NCI-H1436 (cell line): ENCODE results near the gene CST9.

Experiments used
- DNase-seq: peaks from one replicate; lab custom pipeline; 2025; lab: John Stamatoyannopoulos, UW

CST9 gene, protein sequence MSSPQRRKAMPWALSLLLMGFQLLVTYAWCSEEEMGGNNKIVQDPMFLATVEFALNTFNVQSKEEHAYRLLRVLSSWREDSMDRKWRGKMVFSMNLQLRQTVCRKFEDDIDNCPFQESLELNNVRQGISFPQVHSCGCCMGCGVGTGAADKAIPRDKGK

DNA sequence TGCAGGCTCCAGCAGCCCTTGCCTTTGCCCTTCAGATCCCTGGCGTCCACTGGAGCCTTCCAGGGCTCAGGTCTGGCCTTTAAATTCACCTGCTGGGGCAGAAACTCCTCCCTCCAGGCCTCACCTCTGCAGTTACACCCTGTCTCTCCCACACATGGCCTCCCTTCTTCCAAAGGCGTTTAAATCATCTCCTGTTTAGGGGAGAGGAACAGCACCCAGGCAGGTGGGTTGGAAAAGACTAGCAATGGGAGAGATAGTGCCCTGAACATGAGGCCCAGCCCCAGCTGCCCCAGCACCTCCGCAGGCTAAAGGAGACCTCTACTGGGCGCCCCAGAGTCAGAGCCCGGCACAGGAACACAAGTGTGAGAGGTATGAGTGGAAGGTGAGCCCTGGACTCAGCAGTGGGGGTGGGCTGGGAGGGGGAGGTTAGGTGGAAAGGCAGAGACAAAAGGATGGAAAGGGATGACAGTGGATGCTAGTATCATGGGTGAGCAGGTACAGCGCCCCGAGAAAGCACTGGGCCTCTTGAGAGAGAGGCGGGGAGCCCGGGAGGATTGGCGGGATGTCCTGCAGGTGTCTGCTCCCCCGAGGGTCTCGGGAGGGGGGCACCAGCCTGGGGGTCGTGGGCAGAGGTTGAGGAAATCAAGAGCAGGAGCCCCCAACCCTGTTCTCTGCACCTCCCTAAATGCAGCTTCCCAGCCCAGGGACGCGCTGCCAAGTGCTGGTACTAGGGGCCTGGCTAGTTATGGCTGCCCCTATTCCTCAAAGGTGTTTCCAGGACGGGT lies at the start of gene CST9:
Gene CST9, minus strand, starts transcription at position 51 of the 785 bp plus-strand sequence. CDS start 53 bp downstream, outside the sequence.
- DNase-seq = no peak

DNA sequence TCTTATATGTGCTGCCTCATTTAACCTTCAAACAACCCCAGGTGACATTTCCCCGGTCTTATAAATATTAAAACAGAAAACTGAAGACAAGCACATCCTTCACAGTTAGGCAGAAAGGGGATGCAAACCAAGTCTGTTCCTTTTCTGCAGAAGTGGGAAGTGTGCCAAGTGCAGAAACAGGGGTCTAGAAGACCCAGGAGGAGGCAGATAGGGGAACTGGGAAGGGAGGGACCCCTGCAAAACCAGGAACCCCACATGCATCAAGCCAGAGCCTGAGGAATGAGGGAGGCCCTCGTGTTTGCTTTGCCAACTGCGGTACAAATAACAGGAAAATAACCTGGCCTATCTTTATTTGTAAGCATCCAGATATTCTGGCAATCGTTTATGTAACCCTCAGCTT lies 49.0 kb upstream of the CST9 start:
- DNase-seq = no peak

DNA sequence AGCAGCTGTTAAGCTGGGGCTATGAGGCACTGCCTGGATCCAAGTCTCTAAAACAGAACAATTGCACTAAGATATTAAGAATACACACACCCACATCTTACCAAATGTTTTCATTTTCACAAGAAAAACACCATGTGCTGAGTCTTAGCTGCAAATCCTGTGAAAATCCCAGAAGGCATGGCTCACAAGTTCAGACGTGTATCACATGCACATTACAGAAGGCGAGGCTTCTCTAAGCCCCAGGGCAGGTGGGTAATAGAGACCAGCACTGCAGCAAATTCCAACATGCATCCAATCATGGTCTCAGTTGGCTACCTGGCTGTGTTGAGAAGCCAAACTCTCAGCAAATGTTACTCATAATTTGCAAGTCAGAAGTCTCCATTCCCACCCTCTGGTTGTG lies 48.3 kb upstream of the CST9 start:
- DNase-seq = no peak

DNA sequence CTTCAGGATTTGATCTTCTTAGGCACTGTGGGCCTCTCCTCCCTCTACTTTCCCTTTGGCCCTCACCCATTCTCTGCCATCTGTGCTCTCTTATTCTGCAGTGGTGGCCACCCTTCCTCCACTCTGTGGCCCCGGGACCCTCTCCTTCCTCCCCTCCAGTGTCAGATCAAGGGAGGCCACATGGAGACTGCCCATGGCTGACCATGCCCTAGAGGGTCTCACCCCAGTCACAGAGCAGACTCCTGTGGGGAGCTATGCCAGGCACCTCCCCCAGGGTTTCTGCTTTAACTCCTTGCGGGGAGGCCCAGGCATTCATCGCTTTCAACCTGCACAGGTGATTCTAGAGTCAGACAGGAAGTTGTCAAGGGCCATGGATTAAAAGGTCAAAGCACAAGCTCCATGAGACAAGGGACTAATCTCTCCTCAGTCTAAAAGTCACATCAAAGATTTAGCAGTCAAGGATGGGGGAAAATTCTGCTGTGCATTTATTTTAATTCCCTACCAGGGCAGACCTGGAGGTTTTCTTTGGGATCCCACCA lies 47.8 kb upstream of the CST9 start:
- no peak for DNase-seq

DNA sequence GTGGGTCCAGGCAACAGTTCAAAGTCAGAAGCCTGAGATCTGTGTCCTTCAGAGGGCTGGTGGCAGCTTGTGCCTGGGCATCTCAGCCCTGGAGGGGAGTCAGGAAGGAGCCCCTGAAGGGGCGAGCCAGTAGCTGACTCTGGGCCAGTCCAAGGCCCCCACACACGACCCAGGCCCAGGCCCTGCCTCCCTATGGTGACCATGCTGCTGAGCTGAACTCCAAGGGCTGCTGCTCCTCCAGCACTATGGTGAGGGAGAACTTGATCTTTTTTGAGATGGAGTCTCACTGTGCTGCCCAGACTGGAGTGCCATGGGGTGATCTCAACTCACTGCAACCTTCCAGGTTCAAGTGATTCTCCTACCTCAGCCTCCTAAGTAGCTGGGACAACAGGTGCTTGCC lies 47.2 kb upstream of the CST9 start:
- DNase-seq = no peak

DNA sequence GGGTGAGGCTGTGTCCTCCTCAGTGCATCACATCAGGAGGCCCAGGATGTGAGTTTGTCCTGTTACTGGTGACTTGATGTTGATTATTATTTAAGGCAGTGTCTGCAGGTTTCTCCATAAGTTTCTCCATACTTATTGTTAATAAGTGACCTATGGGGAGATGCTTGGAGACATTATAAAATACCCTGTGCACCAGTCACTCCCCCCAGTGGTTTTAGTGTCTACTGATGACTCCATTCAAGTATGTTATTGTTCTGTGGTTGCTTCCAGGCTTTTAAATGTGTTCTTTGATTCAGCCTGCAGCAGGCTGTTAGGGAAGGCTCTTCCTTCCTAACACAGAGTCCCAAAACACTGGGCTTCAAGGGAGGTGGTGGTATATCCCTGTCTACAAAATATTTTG lies 46.7 kb upstream of the CST9 start:
- no peak for DNase-seq

DNA sequence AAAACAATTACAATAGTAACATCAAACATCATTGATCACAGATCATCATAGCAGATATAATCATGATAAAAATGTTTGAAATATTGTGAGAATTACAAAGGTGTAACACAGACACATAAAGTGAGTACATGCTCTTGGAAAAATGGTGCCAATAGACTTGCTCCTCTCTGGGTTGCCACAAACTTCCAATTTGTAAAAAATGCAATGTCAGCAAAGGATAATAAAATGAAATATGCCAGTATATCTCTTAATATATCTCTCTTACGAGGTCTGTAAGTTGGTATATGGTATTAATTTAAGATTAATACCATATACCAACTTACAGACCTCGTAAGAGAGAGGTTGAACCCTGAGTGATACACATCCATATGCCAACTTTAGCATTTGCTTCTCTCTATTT lies 45.4 kb upstream of the CST9 start:
- DNase-seq = no peak

DNA sequence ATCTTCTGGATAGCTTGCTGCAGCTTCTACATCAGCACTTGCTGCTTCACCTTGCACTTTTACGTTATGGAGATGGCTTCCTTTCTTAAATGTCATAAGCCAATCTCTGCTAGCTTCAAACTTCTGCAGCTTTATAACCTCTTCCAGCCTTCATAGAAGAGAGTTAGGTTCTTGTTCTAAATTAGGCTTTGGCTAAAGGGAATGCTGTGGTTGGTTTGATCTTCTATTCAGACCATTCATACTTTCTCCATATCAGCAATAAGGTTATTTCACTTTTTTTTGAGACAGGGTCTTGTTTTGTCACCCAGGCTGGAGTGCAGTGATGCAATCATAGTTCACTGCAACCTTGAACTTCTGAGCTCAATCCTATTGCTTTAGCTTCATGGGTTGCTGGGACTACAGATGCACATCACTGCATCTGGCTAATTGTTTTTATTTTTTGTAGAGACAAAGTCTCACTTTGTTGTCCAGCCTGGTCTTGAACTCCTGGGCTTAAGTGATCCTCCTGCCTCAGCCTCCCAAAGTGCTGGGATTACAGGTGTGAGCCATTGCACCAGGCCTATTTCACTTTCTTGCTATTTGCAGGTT lies 44.2 kb upstream of the CST9 start:
- no peak for DNase-seq

DNA sequence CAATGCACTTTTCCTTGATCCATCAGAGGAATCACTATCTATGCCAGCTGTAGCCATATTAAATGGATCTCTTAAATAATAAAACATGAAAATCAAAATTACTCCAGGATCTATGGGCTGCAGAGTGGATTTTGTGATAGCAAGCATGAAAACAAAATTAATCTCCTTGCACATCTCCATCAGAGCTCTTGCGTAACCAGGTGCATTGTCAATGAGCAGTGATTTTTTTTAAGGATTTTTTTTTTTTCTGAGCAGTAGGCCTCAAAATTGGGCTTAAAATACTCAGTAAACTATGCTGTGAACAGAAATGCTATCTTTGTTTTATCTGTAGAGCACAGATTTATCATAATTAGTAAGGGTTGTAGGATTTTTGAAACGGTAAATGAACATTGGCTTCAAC lies 43.5 kb upstream of the CST9 start:
- no peak for DNase-seq

DNA sequence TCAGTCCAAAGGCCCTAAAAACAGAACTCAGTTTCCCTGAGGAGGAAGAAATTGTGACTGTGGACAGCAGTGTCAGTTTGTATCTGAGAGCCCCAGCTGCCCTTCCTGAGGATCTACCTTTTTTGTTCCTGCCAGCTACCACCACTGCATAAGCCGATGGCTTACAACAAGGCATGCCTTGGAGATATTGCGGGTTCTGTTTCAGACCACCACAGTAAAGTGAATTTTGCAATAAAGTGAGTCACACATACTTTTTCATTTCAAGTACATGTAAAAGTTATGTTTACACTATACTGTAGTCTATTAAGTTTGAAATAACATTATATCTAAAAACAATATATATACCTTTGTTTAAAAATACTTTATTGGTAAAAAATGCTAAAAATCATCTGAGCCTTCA lies 41.6 kb upstream of the CST9 start:
- no peak for DNase-seq

DNA sequence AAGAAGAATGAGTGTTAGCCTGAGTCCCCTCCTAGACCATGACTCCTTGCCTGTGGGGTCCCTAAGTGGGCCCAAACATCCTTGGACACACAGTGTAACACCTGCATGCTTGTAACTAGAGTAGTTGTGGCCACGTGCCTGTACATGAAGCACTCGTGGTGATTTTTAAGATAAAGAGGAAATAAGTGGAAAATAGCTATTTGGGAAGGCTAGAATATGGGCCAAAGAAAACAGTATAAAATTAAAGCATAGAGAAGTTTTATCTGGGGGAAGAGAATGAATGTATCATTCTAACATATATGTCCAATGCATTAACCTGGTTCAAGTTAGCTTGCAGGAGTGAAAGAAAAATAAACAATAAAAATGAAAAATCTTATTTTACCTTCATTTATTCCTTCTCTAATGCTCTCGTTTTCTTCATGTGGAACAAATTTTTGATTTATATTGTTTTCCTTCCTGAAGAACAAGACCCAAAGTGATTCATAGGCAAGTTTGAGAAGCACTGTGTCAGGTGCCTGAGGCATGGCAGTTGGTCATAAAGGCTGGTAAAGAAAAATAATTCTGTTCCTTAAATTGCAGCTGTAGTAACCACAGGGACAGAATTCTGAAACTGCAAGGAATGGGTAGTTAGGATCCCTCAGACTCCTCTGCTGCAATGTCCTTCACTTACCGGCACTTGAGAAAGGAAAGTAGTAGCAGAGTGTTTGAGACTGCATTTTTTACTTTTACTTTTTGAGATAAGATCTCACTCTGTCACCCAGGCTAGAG lies 40.6 kb upstream of the CST9 start:
- DNase-seq = no peak

DNA sequence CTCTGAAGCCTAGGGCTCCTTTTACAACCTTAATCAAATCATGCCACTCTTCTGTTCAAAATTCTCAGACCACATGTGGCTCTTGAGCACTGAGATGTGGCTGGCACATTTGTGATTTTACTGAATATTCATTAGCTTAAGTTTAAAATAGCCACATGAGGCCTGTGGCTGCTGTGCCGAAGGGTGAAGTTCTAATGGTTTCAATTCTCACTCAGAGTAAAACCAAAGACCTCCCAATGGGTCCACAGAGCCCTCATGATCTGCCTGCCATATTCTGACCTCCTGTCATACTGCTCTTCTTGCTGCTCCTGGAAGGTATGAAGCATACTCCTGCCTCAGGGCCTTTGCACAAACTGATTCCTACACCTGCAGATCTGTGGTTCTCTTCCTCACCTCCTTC lies 39.9 kb upstream of the CST9 start:
- DNase-seq = no peak

DNA sequence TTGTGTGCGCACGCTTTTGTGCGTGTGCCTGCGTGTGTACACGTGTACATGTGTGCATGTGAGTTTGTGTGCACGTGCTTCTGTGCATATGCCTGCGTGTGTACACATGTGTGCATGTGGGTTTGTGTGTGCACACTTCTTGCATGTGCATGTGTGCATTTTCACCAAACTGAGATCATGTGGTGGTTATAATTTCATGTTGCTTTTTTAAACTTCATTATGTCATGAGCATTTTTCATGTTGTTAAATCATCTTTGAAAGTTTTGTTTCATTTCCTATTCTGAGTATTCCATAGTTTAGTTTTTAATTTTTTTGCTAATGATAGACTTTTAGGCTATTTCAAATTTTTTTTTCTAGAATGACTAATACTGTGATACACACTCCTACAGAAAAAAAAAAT lies 38.4 kb upstream of the CST9 start:
- no peak for DNase-seq

DNA sequence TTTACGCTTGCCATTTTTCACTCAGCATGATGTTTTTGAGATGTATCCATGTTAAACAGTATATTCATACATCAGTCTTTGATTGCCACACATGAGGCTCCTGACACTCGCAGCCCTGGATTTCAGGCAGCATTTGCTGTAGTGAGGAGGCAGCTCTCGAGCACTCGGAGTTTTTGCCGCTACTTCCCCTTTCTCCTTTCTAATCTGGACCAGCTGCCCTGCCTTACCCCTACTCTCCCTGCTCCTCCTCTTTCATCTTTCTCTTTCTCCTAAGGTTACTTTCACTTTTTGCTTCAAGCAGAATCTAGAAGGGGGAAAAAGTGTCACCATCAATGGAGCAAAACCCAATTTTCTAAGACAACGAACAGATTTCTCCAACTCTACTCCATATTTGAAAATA lies 37.9 kb upstream of the CST9 start:
- no peak for DNase-seq

DNA sequence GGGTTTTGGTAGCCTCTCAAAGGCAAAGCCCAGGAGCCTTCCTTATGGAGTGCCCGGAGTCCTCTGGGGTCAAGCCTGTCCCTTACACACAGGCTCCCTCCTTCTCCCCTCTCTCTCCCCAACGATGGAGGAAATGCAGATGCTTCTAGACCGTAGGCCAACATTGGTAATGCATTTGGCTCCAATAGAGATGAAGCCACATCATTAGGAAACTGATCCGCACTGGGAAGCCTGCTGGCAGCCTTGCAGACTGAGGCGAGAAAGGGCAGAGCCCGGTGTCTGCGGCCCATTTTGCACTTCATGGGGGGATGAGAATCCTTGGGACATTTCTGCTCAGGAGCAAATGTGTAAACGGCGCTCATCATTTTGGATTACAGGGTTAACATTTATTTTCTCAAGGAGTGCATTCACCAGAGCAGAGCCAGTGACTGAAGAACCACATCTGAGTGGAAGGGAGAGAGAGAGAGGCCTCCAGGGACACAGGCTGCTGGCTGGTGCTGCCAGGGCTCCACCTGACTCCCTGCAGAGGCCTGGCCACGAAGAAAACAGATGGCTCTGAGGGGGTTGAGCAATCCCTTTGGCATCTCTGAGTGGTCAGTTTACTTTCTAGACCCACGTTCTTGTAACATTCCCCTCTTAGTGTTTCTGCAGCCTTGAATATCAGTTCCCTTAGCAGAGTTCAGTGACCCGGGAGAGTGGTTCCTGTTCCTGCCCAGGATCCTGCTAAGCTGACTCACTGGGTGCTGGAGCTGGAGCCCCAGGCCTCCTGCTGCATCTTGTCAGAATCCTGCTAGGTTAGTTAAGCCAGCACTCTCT lies 36.4 kb upstream of the CST9 start:
- no peak for DNase-seq

DNA sequence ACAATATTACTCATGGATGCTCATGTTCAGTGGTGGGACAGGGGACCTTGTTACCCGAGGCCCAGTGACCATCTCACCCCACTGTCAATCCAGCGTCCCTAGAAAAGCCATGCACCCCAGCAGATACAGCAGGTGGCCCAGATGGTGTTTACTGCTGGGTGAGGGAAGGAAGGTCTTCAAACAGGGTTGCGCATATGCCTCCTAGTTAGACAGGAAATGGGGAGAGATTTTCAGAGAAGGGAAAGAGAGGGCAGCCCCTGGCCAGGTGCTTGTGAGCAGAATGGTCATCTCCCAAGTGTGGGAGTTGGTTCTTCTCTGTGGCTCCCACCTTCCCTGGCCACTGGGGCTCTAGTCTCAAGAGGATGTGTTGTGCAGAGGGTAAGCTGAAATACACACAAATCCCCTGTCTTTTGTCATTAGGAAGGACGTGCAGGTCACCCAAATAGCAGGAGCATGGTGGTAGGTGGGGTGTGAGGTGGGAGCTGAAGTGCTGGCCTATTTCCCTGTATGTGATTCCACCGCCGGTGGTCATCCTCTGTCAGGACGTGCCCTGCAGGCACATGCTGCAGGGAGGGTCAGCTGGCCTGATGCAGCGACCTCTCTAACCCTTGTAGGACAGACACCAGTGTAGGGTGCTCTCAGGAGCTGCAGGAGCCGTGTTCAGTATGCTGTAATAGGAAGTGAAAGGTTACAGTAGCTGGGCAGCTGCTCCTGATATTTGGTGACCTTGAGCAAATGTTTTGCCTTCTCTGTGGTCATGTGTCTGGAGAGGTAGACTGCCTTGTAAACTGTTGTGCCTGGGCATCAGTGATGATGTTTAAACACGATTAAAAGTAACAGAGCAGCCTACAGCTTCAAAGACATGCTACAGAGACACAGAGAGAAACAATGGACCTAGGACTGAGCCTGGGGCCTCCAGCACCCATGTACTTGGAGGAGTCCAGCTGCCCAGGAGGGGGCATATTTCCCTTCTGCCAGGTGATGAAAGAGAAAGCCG lies 35.3 kb upstream of the CST9 start:
- DNase-seq = no peak

DNA sequence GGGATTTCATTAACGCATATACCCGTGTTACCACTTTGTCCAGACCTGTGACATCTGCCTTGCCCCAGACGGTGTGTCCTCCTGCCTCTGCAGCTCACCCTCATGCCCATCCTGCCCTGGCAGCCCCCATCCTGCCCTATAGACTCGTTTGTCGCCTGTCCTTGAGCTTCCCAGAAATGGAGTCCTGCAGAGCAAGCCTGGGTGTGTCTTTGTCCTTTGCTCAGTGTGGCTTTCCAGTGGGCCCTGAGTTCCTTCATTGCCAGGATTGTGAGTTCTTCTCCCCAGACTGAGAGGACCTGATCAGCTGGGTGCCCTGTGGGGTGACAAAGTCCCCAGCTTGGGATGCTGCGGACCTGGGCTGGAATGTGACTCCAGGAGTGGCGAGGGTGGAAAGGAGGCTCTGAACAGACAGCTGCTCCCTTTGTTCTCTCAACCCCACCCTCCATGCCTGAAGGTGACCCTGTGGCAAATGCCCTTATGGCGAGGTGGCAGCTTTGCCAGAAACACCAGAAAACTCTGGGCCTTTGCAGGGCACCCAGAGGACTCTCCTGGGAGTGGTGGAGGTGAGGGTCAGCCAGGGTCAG lies 34.4 kb upstream of the CST9 start:
- no peak for DNase-seq

DNA sequence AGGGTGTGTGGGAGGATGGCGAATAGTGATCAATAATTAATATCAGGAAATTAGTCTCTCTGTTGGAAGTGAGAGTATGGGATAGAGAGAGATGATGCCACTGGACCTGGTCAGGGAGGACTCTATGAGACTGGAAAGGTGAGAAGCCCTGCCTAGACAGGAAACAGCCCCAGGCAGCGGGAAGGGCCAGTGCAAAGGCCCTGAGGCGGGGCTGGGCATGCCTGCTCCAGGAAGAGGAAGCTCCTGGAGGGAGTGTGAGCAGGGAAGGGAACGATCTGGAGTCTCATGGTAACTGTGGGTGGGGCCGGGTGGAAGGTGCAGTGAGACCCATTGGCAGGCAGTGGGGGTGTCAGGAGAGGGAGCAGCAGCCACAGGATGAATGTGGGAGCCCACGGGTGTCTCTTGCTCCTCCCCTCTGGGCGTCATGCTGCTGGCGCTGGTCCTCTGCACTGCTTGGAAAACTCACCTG lies 33.8 kb upstream of the CST9 start:
- DNase-seq = no peak

DNA sequence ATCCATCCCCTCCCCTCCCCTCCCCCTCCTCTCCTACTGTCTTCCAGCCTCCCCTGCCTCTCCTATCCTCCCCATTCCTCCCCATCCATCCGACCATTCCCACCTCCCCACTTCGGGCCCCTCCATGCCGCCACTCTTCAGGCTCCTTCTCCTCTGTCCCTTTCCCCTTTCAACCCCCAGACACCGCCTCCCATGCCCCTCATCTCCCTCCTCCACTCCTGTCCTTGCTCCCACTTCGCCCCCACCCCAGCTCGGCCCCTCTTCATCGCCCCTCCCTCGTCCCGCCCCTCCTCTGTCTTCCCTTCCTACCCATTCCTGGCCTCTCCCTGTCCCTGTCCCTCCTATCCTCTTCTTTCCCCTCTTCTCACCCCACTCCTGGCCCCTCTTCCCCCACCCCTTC lies 32.6 kb upstream of the CST9 start:
- no peak for DNase-seq
